ENCODE measurements around the gene CRIP3.

GRCh38 chr6:43257367-43258145, 51.1 kb downstream of the CRIP3 start:
- no peak for TF ChIP-seq EZH2 (IDR thresholded peaks at IDR 0.05; ENCODE audit: borderline replicate concordance, low read length)
- TF ChIP-seq, protein P1, sequence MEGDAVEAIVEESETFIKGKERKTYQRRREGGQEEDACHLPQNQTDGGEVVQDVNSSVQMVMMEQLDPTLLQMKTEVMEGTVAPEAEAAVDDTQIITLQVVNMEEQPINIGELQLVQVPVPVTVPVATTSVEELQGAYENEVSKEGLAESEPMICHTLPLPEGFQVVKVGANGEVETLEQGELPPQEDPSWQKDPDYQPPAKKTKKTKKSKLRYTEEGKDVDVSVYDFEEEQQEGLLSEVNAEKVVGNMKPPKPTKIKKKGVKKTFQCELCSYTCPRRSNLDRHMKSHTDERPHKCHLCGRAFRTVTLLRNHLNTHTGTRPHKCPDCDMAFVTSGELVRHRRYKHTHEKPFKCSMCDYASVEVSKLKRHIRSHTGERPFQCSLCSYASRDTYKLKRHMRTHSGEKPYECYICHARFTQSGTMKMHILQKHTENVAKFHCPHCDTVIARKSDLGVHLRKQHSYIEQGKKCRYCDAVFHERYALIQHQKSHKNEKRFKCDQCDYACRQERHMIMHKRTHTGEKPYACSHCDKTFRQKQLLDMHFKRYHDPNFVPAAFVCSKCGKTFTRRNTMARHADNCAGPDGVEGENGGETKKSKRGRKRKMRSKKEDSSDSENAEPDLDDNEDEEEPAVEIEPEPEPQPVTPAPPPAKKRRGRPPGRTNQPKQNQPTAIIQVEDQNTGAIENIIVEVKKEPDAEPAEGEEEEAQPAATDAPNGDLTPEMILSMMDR (IDR thresholded peaks at IDR 0.05; ENCODE audit: low read length) = no peak

Data from OCI-LY1 (cell line).